Mucosa of stomach (tissue), 1 donor: ENCODE results near the gene SH2D3A.
"Not testable (repeated sequence)": the region's sequence is repeated elsewhere in the genome, so short reads cannot be mapped to it uniquely, and the experiment has no call there.

Source experiments
- H3K27me3 ChIP-seq: one replicate; pipeline ENCODE4 v1.7.0; 2013; ENCODE audit warnings: mild to moderate bottlenecking, low read length; ENCODE audit not compliant: control insufficient read depth, insufficient read depth
- H3K36me3 ChIP-seq: one replicate; pipeline ENCODE4 v1.7.0; 2013; ENCODE audit warnings: low read length; ENCODE audit not compliant: control insufficient read depth, insufficient read depth
- H3K4me1 ChIP-seq: one replicate; pipeline ENCODE4 v1.7.0; 2013; ENCODE audit warnings: mild to moderate bottlenecking, low read length; ENCODE audit not compliant: control insufficient read depth, insufficient read depth
- H3K4me3 ChIP-seq: one replicate; pipeline ENCODE4 v1.7.0; 2013; ENCODE audit warnings: low read length
- H3K9ac ChIP-seq: one replicate; pipeline ENCODE4 v1.7.0; 2013; ENCODE audit warnings: mild to moderate bottlenecking, low read length, moderate library complexity
- H3K9me3 ChIP-seq: one replicate; pipeline ENCODE4 v1.7.0; 2013; ENCODE audit warnings: mild to moderate bottlenecking, low read length, moderate library complexity; ENCODE audit not compliant: control insufficient read depth
- donor health status: Pancreatic carcinoma.

Gene SH2D3A

DNA sequence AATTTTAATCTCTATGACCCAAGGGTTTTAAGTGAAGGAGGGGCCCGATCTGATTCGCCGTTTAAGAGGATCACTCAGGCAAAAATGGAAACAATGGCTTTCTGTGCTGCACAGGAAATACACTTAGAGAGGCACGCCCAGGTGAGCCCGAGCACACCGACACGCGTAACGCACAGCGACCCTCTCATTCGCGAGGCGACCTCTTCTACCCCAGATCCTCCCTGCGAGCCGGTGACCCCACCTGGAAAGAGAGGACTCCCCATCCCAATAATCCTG is 216 bp downstream of the SH2D3A start:
- no peaks in the 10 kb centered on the region for H3K36me3 ChIP-seq
- no peaks in the 10 kb centered on the region for H3K9me3 ChIP-seq
- no peaks in the 10 kb centered on the region for H3K27me3 ChIP-seq
- H3K9ac ChIP-seq: peak overlapping the region; percentile 78
- H3K4me3 ChIP-seq: peak overlapping the region; percentile 43
- peaks cover 16% of the 10 kb centered on the region for H3K4me1 ChIP-seq

DNA sequence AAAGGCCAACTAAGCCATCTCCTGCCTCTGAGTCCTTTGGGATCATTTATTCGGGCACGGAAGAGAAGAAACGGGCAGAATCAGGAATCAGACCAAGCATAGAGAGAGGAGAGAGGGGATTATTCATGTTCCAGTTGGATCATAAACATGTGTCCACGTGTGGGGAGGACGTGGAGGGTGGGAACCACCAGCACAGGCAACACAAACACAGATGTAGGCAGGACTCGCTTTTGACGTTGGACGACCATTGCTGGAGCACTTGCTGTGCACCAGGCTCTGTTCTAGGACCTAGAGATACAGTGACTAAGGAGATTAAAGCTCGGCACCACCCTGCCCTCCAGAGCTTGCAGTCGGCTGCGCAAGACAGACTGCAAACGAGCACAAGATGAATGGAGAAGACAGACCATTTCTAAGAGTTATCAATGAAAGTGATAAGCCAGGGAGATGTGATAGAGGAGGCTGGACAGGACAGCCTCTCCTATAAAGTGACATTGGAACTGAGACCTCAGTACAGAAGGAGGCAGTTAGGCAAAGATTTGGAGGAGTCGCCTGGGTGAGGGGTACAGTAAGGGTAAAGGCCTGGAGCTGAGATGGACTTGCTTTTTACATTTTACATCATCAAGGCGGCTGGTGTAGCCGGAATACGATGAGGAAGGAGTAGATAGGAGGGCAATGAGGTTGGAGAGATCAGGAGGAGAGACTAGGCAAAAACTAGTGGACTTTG is 716 bp downstream of the SH2D3A start:
- no peaks in the 10 kb centered on the region for H3K9me3 ChIP-seq
- peak overlapping the region; percentile 78 for H3K9ac ChIP-seq
- no peaks in the 10 kb centered on the region for H3K27me3 ChIP-seq
- H3K4me3 ChIP-seq: peak overlapping the region; percentile 43
- no peaks in the 10 kb centered on the region for H3K36me3 ChIP-seq
- H3K4me1 ChIP-seq: peaks cover 16% of the 10 kb centered on the region

DNA sequence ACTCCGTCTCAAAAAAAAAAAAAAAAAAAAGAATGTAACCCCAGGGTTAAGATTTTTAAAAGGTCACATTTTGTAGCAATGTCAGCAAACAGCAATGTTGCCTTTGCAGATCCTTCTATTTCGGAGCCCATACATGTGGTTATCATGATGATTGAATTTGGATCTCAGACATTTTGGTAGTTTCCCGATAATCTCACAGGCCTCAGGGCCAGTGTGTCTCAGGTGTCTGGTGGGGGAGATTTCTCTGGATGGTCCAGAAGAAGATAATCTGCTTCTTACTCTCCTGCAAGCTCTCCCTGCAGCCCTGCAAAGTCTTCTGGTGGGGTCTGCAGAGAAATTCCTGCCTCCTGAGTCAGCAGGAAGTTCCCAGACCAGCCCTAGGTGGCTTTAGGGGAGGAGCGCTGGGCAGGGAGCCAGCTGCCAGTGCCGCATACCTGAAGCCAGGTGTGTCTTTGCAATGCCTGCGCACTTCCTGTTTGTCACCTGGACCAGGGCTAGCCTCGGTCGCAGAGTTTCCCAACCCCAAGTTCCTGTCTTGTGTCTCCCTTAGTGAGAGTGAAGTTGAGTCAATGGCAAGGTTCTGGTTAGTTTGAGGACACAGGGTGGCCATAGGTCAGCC is 1.4 kb downstream of the SH2D3A start:
- Histone ChIP-seq H3K9ac (peak overlapping the region; percentile 78), H3K36me3 (no peaks in the 10 kb centered on the region), H3K4me3 (peak overlapping the region; percentile 43)

DNA sequence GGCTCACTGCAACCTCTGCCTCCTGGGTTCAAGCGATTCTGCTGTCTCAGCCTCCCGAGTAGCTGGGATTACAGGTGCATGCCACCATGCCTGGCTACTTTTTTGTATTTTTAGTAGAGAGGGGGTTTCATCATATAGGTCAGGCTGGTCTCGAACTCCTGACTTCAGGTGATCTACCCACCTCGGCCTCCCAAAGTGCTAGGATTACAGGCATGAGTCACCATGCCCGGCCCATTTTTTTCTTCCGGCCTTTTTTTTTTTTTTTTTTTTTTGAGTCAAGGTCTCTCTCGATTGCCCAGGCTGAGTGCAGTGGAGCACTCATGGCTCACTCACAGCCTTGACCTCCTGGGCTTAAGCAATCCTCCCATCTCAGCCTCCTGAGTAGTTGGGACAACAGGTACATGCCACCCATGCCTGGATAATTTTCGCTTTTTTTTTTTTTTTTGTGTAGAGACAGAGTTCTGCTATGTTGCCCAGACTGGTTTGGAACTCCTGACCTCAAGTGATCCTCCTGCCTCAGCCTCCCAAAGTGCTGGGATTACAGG is 4.9 kb downstream of the SH2D3A start:
- not testable (repeated sequence) for H3K9me3 ChIP-seq, H3K27me3 ChIP-seq, H3K4me3 ChIP-seq

More for the DNA sequence above, 1.4 kb downstream of the SH2D3A start:
- Histone ChIP-seq H3K9me3 (no peaks in the 10 kb centered on the region), H3K4me1 (peaks cover 16% of the 10 kb centered on the region), H3K27me3 (no peaks in the 10 kb centered on the region)

DNA sequence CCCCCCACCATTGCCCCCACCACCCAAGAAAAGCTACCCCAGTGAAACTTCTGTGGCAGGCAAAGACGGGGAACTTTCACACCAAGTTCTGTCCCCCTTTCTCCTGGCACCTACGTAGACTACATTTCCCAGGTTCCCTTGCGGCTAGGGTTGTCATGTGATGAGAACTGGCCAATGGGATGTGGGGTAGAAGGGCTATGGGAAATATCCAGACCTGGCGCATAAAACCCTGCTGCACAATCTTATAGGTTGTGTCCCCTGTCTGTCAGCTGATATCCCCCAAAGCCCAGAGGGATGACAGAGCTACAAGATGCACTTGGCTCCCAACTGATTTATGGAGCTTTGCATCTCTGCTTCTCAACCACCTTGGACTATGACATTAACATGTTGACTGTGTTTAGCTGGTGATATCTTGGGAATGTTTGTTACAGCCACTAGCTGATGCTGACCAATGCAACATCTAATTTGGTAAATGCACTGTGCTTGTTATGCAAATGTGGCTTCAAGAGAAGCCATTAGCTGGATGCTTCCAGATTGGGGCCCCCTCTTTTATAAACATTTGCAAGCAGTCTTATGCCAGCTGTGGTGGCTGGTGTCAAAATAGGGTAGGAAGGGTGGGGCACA is 6.1 kb downstream of the SH2D3A start:
- H3K36me3 ChIP-seq: no peaks in the 10 kb centered on the region
- no peaks in the 10 kb centered on the region for H3K9me3 ChIP-seq
- no peak overlapping the region for H3K9ac ChIP-seq
- no peaks in the 10 kb centered on the region for H3K27me3 ChIP-seq
- H3K4me1 ChIP-seq: peaks cover 12% of the 10 kb centered on the region
- no peak overlapping the region for H3K4me3 ChIP-seq

More for the DNA sequence above, 4.9 kb downstream of the SH2D3A start:
- H3K36me3 ChIP-seq, H3K9ac ChIP-seq: not testable (repeated sequence)
- peaks cover 12% of the 10 kb centered on the region for H3K4me1 ChIP-seq

DNA sequence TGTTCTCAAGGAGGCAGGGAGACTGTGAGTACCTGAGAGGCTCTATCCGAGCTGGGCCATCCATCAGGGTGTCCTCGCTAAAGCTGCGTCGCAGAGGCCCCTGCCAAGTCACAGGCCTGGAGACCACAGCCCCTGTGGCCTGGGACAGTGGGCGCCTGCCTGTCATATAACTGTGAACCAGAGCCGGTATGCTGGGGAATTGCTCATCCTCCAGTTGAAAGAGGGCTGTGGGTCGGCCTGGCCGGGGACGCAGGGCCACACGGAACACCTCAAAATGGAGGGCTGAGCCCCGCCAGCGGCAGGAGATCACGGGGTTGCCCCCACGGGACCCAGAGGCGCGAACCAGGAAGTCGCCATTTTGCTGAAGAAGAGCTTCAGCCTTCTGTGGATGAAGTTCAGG is 6.6 kb downstream of the SH2D3A start:
- H3K27me3 ChIP-seq: no peaks in the 10 kb centered on the region
- no peak overlapping the region for H3K4me3 ChIP-seq
- no peaks in the 10 kb centered on the region for H3K9me3 ChIP-seq
- H3K36me3 ChIP-seq: no peaks in the 10 kb centered on the region
- peaks cover 12% of the 10 kb centered on the region for H3K4me1 ChIP-seq
- H3K9ac ChIP-seq: no peak overlapping the region

DNA sequence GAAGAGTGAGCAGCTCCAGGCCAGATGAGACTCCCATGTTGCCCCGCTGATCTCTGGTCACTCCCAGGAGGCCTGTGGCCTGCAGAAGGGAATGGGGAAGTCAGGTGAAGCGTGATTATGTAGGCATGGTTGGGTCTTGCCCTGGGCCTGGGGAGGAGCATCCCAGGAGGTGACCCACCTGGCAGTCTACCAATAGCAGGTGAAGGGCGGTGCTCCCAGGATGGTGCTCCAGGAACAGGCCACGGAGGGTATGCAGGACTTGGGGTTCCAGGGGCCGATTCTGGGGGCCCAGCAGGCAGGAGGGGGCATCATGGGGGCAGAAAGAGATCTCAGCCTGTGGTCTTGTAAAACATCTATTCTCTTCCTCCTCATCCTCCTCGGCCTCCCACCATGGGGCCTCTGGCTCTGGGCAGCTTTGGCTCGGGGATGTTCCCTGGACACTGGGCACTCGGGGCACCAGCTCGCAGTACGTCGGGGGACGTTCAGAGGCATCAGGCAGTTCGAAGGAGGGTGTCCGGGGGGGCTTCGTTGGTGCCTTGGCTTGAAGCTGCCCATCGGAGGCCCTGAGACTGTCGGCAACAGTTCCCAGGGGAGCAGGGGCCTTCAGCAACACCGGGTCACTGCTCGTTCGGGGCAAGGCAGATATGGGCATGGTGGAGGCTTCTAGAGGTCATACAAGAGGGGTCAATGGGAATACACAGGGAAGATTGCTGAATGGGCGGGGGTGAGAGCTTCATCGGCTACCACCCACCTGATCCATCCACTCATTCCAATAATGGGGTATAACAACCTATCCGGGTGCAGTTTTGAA is 12.4 kb downstream of the SH2D3A start:
- H3K9ac ChIP-seq: no peak overlapping the region
- no peaks in the 10 kb centered on the region for H3K9me3 ChIP-seq
- peaks cover 6% of the 10 kb centered on the region for H3K36me3 ChIP-seq
- peaks cover 23% of the 10 kb centered on the region for H3K4me1 ChIP-seq
- H3K4me3 ChIP-seq: no peak overlapping the region
- no peaks in the 10 kb centered on the region for H3K27me3 ChIP-seq

DNA sequence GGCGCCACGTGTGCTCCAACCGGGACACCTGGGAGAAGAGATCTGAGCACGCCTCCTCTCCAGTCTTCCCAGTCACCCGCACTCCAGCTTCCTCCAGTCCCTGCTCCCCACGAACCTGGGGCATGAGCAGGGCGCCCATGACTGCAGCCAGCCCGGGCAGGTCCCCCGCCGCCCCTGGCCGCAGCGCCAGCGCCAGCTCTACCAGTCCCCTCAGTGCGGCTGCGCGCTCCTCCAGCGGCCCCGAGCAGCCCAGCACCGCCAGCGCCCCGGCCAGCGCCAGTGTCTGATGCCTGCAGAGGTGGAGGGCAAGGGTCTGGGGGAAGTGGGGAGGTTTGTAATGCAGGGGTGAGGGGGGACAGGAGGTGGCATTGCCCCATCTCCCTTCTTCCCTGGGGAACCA is 13.1 kb downstream of the SH2D3A start:
- Histone ChIP-seq H3K36me3 (peaks cover 6% of the 10 kb centered on the region), H3K27me3 (no peaks in the 10 kb centered on the region), H3K4me1 (peaks cover 23% of the 10 kb centered on the region), H3K9me3 (no peaks in the 10 kb centered on the region), H3K4me3 (no peak overlapping the region), H3K9ac (no peak overlapping the region)

DNA sequence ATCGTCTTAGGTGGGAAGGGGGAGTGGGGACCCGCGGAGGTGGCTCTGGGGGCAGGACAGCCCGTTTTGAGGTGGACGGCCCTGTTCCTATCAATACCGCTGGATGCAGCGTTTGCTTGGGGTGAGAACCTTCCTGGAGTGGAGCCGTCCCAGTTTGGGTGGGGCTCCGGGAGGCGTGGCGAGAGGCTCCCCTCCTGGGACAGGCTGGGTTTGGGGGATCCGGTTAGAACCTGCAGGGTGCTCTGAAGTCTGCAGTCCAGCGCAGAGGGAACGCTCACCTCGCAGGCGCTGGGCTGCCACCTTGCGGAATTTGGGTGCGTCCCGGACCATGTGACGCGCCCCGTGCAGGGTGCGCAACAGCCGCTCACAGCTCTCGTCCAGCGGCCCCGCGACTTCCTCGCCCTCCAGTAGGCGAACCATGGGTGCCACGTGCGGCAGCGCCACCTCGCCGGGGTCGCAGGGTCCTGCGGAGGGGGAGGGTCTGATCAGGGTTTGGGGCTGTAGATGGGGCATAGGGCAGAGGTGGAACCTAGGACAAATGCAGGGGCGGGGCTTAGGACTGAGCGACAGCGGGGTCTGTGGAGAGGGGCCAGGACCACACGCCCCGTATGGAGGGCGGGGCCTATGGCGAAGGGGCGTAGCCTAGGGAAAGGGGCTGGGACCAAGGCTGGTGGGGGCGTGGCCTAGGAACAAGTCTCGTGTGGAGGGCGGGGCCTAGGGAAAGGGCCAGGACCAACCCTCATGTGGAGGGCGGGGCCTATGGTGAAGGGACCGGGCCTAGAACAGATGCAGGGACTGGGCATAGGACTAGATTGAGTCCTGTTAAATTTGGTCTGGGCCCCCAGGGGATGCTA is 13.8 kb downstream of the SH2D3A start:
- peak overlapping the region; percentile 37 for H3K9ac ChIP-seq

DNA sequence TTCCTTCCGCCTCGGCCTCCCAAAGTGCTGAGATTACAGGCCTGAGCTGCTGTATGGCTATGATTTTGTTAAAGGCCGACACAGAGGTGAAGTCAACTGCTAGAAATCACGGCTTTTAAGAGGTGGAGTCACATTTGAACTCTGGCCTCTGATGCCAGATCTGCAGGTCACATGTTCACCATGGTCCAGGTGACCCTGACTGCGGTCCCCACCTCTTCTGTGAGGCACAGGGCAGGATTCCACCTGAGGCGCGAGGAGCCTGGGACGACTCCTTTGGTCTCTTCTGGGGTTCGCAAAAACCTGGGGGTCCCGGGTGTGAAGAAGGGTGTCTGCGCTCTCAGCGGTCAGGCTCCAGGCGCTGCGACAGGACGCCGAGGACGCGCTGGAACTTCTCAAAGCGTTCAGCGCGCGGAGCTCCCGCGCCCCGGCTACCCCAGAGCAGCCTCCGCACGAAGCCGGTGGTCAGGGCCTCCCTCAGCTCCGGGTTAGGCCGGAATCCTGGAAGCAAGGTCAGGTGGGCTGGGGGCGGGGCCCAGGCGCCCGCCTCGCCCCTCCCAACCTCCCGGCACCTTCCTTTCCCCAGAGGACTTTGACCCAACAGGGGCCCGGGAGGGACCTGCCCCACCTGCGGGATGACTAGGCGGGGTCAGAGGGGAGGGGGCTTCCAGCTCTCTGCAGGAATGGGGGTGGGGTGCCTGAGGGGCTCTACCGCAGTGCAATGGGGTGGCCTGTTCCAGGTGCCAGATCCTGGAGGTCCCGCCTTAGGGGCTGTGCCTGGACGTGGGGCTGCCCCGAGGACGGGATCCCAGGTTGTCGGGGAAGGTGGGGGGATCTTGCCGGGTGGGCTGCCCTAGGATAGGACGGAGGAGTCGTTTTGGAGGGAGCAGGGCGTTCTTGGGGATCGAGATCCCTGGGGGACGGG is 14.7 kb downstream of the SH2D3A start:
- peak overlapping the region; percentile 37 for H3K9ac ChIP-seq
- H3K4me3 ChIP-seq: peak overlapping the region; percentile 31
- no peaks in the 10 kb centered on the region for H3K27me3 ChIP-seq
- peaks cover 23% of the 10 kb centered on the region for H3K4me1 ChIP-seq
- no peaks in the 10 kb centered on the region for H3K9me3 ChIP-seq
- peaks cover 6% of the 10 kb centered on the region for H3K36me3 ChIP-seq

More for the DNA sequence above, 13.8 kb downstream of the SH2D3A start:
- H3K4me3 ChIP-seq: peak overlapping the region; percentile 31
- peaks cover 6% of the 10 kb centered on the region for H3K36me3 ChIP-seq
- no peaks in the 10 kb centered on the region for H3K9me3 ChIP-seq
- H3K27me3 ChIP-seq: no peaks in the 10 kb centered on the region
- peaks cover 23% of the 10 kb centered on the region for H3K4me1 ChIP-seq
